NCI-H187 treated with DMSO at 0.1 percent for 48 hours (cell line): ENCODE measurements around the gene OR6B2.

Experiments
- DNase-seq: peaks from one replicate; lab custom pipeline; 2025; lab: John Stamatoyannopoulos, UW

OR6B2 gene

GRCh38 chr2:240041363-240041762 is 11.1 kb upstream of the OR6B2 start:
- no peak for DNase-seq

GRCh38 chr2:240037358-240037757 is 7.1 kb upstream of the OR6B2 start:
- DNase-seq, result no peak

GRCh38 chr2:240033330-240033678 is 3.1 kb upstream of the OR6B2 start:
- no peak for DNase-seq

GRCh38 chr2:240032406-240033329 is 2.4 kb upstream of the OR6B2 start:
- DNase-seq, result no peak

- DNase-seq, result no peak
These were observed 5.5 kb downstream of the OR6B2 start for GRCh38 chr2:240024766-240025165.

GRCh38 chr2:240023792-240024191 is 6.4 kb downstream of the OR6B2 start:
- DNase-seq, result no peak

- no peak for DNase-seq
These were observed 8.6 kb downstream of the OR6B2 start for GRCh38 chr2:240021488-240022104.

GRCh38 chr2:240018071-240018750 is 12.0 kb downstream of the OR6B2 start:
- DNase-seq, result no peak

GRCh38 chr2:240014327-240014726 is 15.9 kb downstream of the OR6B2 start:
- DNase-seq, result no peak

- DNase-seq, result no peak
These were observed 16.9 kb downstream of the OR6B2 start for GRCh38 chr2:240013343-240013742.

GRCh38 chr2:240002983-240003382 is 27.2 kb downstream of the OR6B2 start:
- no peak for DNase-seq

GRCh38 chr2:240000671-240001070 is 29.6 kb downstream of the OR6B2 start:
- no peak for DNase-seq

- DNase-seq, result no peak
These were observed 32.4 kb downstream of the OR6B2 start for GRCh38 chr2:239997686-239998409.

GRCh38 chr2:239994086-239994485 is 36.1 kb downstream of the OR6B2 start:
- no peak for DNase-seq

GRCh38 chr2:239993291-239993690 is 36.9 kb downstream of the OR6B2 start:
- no peak for DNase-seq

- no peak for DNase-seq
These were observed 38.4 kb downstream of the OR6B2 start for GRCh38 chr2:239991689-239992314.

- DNase-seq, result no peak
These were observed 39.3 kb downstream of the OR6B2 start for GRCh38 chr2:239990966-239991365.

- DNase-seq, result no peak
These were observed 44.9 kb downstream of the OR6B2 start for GRCh38 chr2:239985356-239985755.

- no peak for DNase-seq
These were observed 45.6 kb downstream of the OR6B2 start for GRCh38 chr2:239984421-239985194.

GRCh38 chr2:239983004-239983778 is 47.0 kb downstream of the OR6B2 start:
- no peak for DNase-seq
